Astrocyte (in vitro differentiated cells and primary cell): ENCODE results near the gene PODXL. TPM values are rescaled to one million over a fixed set of nuclear protein-coding genes. Genes with fewer than 3 reads are reported as not detected.
A peak's percentile ranks its signal among the peaks of the same experiment; 100 is the strongest.

ENCODE experiments used
- DNase-seq: peaks from one replicate; pipeline ENCODE4 v3.0.0-alpha.2; 2010; ENCODE audit warnings: low read depth
- FAIRE-seq: peaks from 2 replicates; lab custom pipeline; 2011; peaks lifted over from hg19 to GRCh38; lab: Jason Lieb, UNC
- H2AFZ ChIP-seq: 2 replicates; pipeline ENCODE4 v1.6.0; 2012; ENCODE audit warnings: low read depth, low read length, inconsistent platforms
- H3K27ac ChIP-seq: 2 replicates; pipeline ENCODE4 v1.5.1; 2011; ENCODE audit warnings: low read depth, low read length, inconsistent platforms
- H3K27me3 ChIP-seq: 2 replicates; pipeline ENCODE4 v1.6.0; 2011; ENCODE audit warnings: low read length, inconsistent platforms; ENCODE audit not compliant: insufficient read depth
- H3K36me3 ChIP-seq: 2 replicates; pipeline ENCODE4 v1.5.1; 2011; ENCODE audit warnings: low read length, inconsistent platforms; ENCODE audit not compliant: insufficient read depth
- H3K4me1 ChIP-seq: 2 replicates; pipeline ENCODE4 v1.5.1; 2011; ENCODE audit warnings: low read length, inconsistent platforms; ENCODE audit not compliant: insufficient read depth
- H3K4me2 ChIP-seq: 2 replicates; pipeline ENCODE4 v1.6.0; 2012; ENCODE audit warnings: low read length, inconsistent platforms
- H3K4me3 ChIP-seq: 2 replicates; pipeline ENCODE4 v1.5.1; 2011; ENCODE audit warnings: low read depth, mild to moderate bottlenecking, low read length, inconsistent platforms; ENCODE audit not compliant: insufficient read depth
- H3K79me2 ChIP-seq: 2 replicates; pipeline ENCODE4 v1.6.0; 2012; ENCODE audit warnings: mild to moderate bottlenecking, low read length, inconsistent platforms; ENCODE audit not compliant: insufficient read depth
- H3K9ac ChIP-seq: 2 replicates; pipeline ENCODE4 v1.6.0; 2012; ENCODE audit warnings: mild to moderate bottlenecking, low read length, inconsistent platforms
- H3K9me3 ChIP-seq: 2 replicates; pipeline ENCODE4 v1.5.1; 2012; ENCODE audit warnings: low read depth, mild to moderate bottlenecking, low read length, inconsistent platforms; ENCODE audit not compliant: insufficient read depth
- H4K20me1 ChIP-seq: 2 replicates; pipeline ENCODE4 v1.6.0; 2012; ENCODE audit warnings: low read length, inconsistent platforms; ENCODE audit not compliant: insufficient read depth
- H3K27ac Mint-ChIP-seq: one replicate; pipeline ENCODE4 v1.8.0; 2021; ENCODE audit warnings: mild to moderate bottlenecking, mixed read lengths; ENCODE audit not compliant: unreplicated experiment
- H3K27me3 Mint-ChIP-seq: one replicate; pipeline ENCODE4 v1.8.0; 2021; ENCODE audit warnings: low read depth, mixed read lengths; ENCODE audit not compliant: unreplicated experiment
- H3K36me3 Mint-ChIP-seq: one replicate; pipeline ENCODE4 v1.8.0; 2021; ENCODE audit warnings: low read depth, mixed read lengths; ENCODE audit not compliant: unreplicated experiment
- H3K4me1 Mint-ChIP-seq: one replicate; pipeline ENCODE4 v1.8.0; 2021; ENCODE audit warnings: low read depth, mixed read lengths; ENCODE audit not compliant: unreplicated experiment
- H3K4me3 Mint-ChIP-seq: one replicate; pipeline ENCODE4 v1.8.0; 2021; ENCODE audit warnings: mild to moderate bottlenecking, moderate library complexity, mixed read lengths; ENCODE audit not compliant: unreplicated experiment
- H3K9me3 Mint-ChIP-seq: one replicate; pipeline ENCODE4 v1.8.0; 2021; ENCODE audit warnings: mild to moderate bottlenecking, mixed read lengths; ENCODE audit not compliant: unreplicated experiment
- CTCF ChIP-seq: IDR thresholded peaks from 2 replicates; pipeline ENCODE4 v1.5.1; 2011; ENCODE audit warnings: low read depth, mild to moderate bottlenecking, inconsistent platforms, low read length, moderate library complexity; ENCODE audit not compliant: insufficient read depth
- EZH2 ChIP-seq: IDR thresholded peaks from 2 replicates; pipeline ENCODE4 v1.6.1; 2012; ENCODE audit warnings: mild to moderate bottlenecking, low read length, inconsistent platforms; ENCODE audit not compliant: insufficient read depth
- total RNA-seq: library from RNA; stranded (reverse); gene quantifications from 2 replicates; pipeline ENCODE4 v1.2.1, GENCODE V29; 2021

Gene PODXL
- total RNA-seq, 1 donor from 2014 or later = 47.1 TPM

GRCh38 chr7:131532570-131533091 is 23.8 kb downstream of the PODXL start:
- no peak overlapping the region for H3K9ac ChIP-seq
- Mint-ChIP-seq H3K27me3 (peaks cover 4% of the 10 kb centered on the region), H3K36me3 (no peaks in the 10 kb centered on the region), H3K9me3 (no peaks in the 10 kb centered on the region), H3K27ac (no peak overlapping the region), H3K4me3 (no peak overlapping the region), H3K4me1 (peaks cover 11% of the 10 kb centered on the region)
- DNase-seq = no peak
- H3K4me3 ChIP-seq = no peak overlapping the region
- no peaks in the 10 kb centered on the region for H3K36me3 ChIP-seq
- H3K79me2 ChIP-seq = peaks cover 8% of the 10 kb centered on the region
- peaks cover under 1% of the 10 kb centered on the region for H4K20me1 ChIP-seq
- FAIRE-seq = no peak
- no peak overlapping the region for H3K4me2 ChIP-seq
- peaks cover 1% of the 10 kb centered on the region for H3K4me1 ChIP-seq
- no peaks in the 10 kb centered on the region for H3K27me3 ChIP-seq
- H3K9me3 ChIP-seq = no peaks in the 10 kb centered on the region
- no peak overlapping the region for H2AFZ ChIP-seq
- no peak for TF ChIP-seq CTCF
- no peak for TF ChIP-seq EZH2
- no peak overlapping the region for H3K27ac ChIP-seq

GRCh38 chr7:131530137-131530536 is 26.3 kb downstream of the PODXL start:
- Histone ChIP-seq H3K27ac (no peak overlapping the region), H3K4me3 (no peak overlapping the region), H2AFZ (no peak overlapping the region), H3K4me2 (no peak overlapping the region), H3K9ac (no peak overlapping the region), H3K9me3 (no peaks in the 10 kb centered on the region), H3K4me1 (no peaks in the 10 kb centered on the region), H3K36me3 (no peaks in the 10 kb centered on the region), H3K27me3 (no peaks in the 10 kb centered on the region), H4K20me1 (no peaks in the 10 kb centered on the region), H3K79me2 (peaks cover 12% of the 10 kb centered on the region)
- no peaks in the 10 kb centered on the region for H3K9me3 Mint-ChIP-seq
- H3K4me3 Mint-ChIP-seq = no peak overlapping the region
- H3K27me3 Mint-ChIP-seq = peaks cover 4% of the 10 kb centered on the region
- H3K27ac Mint-ChIP-seq = no peak overlapping the region
- TF ChIP-seq CTCF (no peak), EZH2 (no peak)
- FAIRE-seq = no peak
- no peaks in the 10 kb centered on the region for H3K36me3 Mint-ChIP-seq
- peaks cover 14% of the 10 kb centered on the region for H3K4me1 Mint-ChIP-seq
- no peak for DNase-seq

GRCh38 chr7:131529617-131530016 is 26.8 kb downstream of the PODXL start:
- Histone ChIP-seq H4K20me1 (no peaks in the 10 kb centered on the region), H3K4me3 (no peak overlapping the region), H3K27me3 (no peaks in the 10 kb centered on the region), H3K36me3 (no peaks in the 10 kb centered on the region), H3K4me2 (no peak overlapping the region), H3K9ac (no peak overlapping the region), H3K4me1 (no peaks in the 10 kb centered on the region), H3K9me3 (no peaks in the 10 kb centered on the region), H3K27ac (no peak overlapping the region), H2AFZ (no peak overlapping the region), H3K79me2 (peaks cover 12% of the 10 kb centered on the region)
- FAIRE-seq = no peak
- Mint-ChIP-seq H3K4me1 (peaks cover 14% of the 10 kb centered on the region), H3K36me3 (no peaks in the 10 kb centered on the region), H3K4me3 (no peak overlapping the region), H3K27me3 (peaks cover 2% of the 10 kb centered on the region), H3K9me3 (no peaks in the 10 kb centered on the region), H3K27ac (peak overlapping the region; percentile 43)
- DNase-seq = no peak
- TF ChIP-seq CTCF (no peak), EZH2 (no peak)
